ENCODE measurements around the gene GALM.
"Not testable (repeated sequence)": the region's sequence is repeated elsewhere in the genome, so short reads cannot be mapped to it uniquely, and the experiment has no call there.

The GALM gene

DNA sequence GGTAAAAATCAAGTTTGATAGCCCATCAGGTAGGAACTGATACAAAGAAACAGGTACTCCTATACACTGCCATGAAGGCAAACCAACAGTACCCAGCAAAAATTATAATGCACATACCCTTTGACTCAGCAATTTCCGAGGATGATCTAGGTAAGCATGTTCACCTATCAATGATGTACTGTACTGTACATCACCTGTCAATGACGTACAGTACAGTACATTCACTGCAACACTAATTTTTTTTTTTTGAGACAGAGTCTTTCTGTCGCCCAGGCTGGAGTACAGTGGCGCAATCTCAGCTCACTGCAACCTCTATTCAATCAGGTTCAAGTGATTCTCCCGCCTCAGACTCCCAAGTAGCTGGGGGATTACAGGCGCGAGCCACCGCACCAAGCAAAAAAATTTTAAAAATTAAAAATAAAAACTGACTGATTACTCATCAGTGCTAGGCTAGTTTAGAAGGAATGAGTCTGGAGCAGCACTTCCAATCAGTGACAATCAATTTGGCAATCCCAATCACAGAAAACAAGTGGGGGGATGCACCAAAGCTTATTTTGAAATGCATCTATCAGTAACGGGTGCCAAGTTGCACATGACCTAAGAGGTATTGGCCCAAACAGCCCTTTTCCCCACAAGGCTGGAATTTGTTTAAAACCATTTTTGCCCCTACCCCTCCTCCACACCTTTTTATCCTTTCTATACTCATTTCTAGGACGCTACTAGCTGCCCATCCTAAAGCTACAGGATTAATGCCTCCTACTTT, 77.1 kb downstream of the GALM start:
- DNase-seq = no peak

- no peak for DNase-seq
Observed at GRCh38 chr2:38743672-38744398, 77.9 kb downstream of the GALM start.

- no peak for DNase-seq
Observed at GRCh38 chr2:38744399-38744780, 78.5 kb downstream of the GALM start.

DNA sequence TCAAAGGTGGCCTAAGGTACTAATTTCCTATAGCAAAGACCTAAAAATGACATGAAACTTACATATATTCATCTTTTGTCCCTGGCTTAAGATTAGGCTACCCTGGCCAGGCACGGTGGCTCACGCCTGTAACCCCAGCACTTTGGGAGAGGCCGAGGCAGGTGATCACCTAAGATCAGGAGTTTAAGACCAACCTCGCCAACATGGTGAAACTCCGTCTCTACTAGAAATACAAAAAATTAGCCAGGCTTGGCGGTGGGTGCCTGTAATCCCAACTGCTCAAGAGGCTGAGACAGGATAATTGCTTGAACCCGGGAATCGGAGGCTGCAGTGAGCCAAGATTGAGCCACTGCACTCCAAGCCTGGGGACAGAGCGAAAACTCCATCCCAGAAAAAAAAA, 79.4 kb downstream of the GALM start:
- DNase-seq = no peak

GRCh38 chr2:38747007-38747424, 81.1 kb downstream of the GALM start:
- no peak for DNase-seq

DNA sequence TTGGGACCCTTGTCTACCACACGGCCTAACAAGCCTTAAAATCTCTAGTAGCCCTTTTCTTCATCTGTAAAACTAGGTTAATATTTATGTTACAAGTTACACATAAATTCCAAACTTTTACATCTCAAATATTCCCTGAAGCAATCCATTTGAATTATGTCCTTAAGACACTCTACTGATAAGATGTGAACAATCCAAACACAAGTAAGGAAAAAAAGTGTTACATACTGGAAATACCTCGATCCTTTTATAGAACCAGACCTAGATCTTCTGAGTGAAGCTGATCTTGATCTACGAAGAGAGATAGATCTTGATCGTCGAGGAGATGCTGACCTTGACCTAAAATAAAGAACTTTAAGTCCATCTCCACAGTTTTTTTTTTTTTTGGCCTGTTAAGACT, 81.9 kb downstream of the GALM start:
- DNase-seq = no peak

- no peak for DNase-seq
Observed at GRCh38 chr2:38748391-38748790, 82.5 kb downstream of the GALM start.

GRCh38 chr2:38748943-38749804, 83.3 kb downstream of the GALM start:
- DNase-seq = no peak

DNA sequence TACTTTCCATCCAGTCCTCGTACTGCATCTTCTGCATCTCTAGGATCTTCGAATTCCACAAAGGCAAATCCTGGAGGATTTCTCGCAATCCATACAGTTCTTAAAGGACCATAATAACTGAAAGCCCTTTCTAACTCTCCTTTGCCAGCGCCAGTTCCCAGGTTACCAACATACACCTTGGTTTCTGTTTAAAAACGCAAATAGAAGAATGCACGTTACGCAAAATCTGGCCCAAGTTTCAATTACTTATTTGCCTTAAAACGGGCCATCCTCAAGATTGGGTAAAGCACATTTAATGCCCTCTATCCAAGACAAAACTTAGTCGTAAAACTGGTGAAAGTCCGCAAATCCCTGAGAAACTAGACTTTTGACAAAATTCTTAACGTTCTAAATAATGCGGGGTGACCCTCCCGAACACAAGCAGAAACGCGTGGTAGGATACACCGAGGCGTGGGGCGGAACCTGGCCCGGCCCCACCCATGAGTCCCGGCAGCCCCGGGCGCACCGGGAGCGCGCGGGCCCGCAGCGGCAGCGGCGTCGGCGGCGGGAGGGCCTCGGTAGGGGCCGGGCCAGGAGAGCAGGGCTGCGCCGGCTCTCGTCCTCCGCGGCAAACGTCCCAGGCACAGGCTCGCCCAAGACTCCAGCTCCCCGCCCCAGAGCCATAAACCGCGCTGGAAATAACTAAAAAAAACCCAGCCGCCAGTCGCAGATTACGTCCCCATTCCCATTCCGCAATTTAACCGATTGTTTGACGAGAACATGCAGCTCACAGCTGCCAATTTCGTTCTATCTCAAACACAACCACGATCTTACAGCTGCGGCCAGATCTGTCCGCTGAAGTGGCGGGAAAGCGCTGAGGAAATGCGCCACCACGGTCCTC, 84.3 kb downstream of the GALM start:
- peak; percentile 27 for DNase-seq

- DNase-seq = peak; percentile 100
Observed at GRCh38 chr2:38750891-38751595, 85.1 kb downstream of the GALM start, which contains the start of gene SRSF7. SRSF7 (minus strand) TSS chr2:38751361; CDS start chr2:38751256, 105 bp downstream.

GRCh38 chr2:38751596-38752410, 85.9 kb downstream of the GALM start:
- DNase-seq = no peak

DNA sequence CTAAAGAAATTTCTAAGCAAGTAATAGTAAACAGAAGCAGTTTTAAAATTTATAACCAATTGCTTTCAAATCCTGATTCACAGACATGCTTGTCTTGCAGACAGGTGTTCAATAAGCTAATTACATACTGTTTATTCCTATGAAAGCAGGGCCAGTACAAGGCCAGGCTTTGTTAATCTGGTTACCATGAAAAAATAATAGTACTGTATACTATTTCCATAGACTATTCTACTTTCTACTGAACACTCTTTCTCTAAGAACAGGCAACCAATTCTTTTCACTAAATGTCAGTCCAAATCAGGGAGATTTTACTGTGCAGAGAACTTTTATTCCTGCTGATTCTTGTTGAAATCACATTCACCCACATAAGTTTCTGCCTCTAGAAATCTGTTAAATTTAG, 88.1 kb downstream of the GALM start:
- no peak for DNase-seq

DNA sequence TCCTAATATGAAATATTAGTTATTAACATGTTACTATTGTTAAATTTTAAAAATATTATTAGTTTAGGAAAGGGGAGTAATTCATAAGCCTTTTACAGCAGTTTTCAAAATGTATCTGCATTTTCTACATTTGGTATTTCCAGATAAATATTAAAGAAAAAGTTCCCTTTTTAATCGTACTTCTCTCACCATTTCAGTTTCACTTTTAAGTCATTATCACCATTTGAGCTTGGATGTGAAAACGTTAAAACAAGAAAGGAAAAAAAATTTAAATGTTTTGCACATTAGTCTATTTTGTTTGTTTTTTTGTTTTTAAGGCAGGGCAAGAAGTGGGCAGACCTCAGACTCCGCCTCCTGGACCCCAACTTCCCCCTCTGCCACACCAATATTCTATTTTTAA, 88.6 kb downstream of the GALM start:
- no peak for DNase-seq

DNA sequence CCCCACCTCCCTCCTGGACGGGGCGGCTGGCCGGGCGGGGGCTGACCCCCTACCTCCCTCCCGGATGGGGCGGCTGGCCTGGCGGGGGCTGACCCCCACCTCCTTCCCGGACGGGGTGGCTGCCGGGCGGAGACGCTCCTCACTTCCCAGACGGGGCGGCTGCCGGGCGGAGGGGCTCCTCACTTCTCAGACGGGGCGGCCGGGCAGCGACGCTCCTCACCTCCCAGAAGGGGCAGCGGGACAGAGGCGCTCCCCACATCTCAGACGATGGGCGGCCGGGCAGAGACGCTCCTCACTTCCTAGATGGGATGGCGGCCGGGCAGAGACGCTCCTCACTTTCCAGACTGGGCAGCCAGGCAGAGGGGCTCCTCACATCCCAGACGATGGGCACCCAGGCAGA, 90.0 kb downstream of the GALM start:
- DNase-seq = not testable (repeated sequence)

GRCh38 chr2:38763228-38763627, 97.3 kb downstream of the GALM start:
- no peak for DNase-seq

DNA sequence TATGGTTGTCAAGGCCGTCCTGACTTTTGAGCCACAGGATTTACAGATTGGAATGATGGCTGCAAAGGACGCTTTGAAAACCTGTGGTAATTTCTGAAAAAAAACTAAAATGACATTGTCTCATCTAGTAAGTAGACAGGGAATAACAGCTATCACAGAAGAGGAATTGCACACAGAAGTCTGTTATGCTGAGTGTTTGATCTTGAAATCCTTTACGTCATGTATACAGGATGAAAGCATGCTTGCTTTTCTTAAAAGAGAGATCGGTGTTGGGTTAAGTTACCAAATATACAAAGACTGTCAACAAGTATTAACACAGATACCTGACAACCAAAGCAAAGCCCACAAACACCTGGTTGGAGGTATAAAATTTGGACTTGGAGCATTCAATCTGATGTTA, 97.8 kb downstream of the GALM start:
- no peak for DNase-seq

- DNase-seq = peak; percentile 83
Observed at GRCh38 chr2:38765149-38765548, 99.2 kb downstream of the GALM start.

- no peak for DNase-seq
Observed at GRCh38 chr2:38765551-38765950, 99.6 kb downstream of the GALM start.

DNA sequence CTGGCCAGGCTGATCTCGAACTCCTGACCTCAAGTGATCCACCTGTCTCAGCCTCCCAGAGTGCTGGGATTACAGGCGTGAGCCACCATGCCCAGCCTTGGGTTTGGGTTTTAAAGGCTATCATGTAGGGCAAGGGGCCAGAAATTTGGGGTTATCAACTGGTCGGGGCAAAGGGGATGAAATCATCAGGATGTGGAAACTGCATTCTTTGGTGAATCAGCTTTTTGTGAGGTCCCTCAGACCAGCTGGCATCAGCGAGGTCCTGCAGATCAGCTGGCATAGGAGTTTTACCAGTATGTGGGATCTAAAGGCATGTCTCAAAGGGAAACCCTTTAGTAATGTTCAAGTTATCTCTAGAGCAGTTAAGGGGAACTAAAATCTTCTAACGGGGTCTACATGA, 105.7 kb downstream of the GALM start:
- no peak for DNase-seq

- no peak for DNase-seq
Observed at GRCh38 chr2:38775097-38775920, 109.4 kb downstream of the GALM start.
